ENCODE results near the gene PRR16. TPM values are rescaled to one million over a fixed set of nuclear protein-coding genes. Genes with fewer than 3 reads are reported as not detected.

PRR16 gene
- total RNA-seq, 4 donors from 2014 or later = 8.3 to 12.1 (median 10.5) TPM

GRCh38 chr5:120518581-120518980 lies 54.5 kb downstream of the PRR16 start:
- no peak for TF ChIP-seq CTCF (IDR thresholded peaks at IDR 0.05; ENCODE audit: low read depth)

- TF ChIP-seq CTCF (IDR thresholded peaks at IDR 0.05; ENCODE audit: low read depth) = no peak
Observed at GRCh38 chr5:120527251-120527650, 63.2 kb downstream of the PRR16 start.

- no peak for TF ChIP-seq CTCF (IDR thresholded peaks at IDR 0.05; ENCODE audit: low read depth)
Observed at GRCh38 chr5:120528609-120529008, 64.5 kb downstream of the PRR16 start.

- TF ChIP-seq CTCF (IDR thresholded peaks at IDR 0.05; ENCODE audit: low read depth) = no peak
Observed at GRCh38 chr5:120529386-120529785, 65.3 kb downstream of the PRR16 start.

- no peak for TF ChIP-seq CTCF (IDR thresholded peaks at IDR 0.05; ENCODE audit: low read depth)
Observed at GRCh38 chr5:120531215-120531614, 67.1 kb downstream of the PRR16 start.

- no peak for TF ChIP-seq CTCF (IDR thresholded peaks at IDR 0.05; ENCODE audit: low read depth)
Observed at GRCh38 chr5:120532835-120533234, 68.7 kb downstream of the PRR16 start.

GRCh38 chr5:120533581-120533980 lies 69.5 kb downstream of the PRR16 start:
- no peak for TF ChIP-seq CTCF (IDR thresholded peaks at IDR 0.05; ENCODE audit: low read depth)

Measured in subcutaneous adipose tissue (tissue), 4 donors.